Lower lobe of right lung (tissue), 2 donors: ENCODE measurements around the gene LRRC10B. TPM values are rescaled to one million over a fixed set of nuclear protein-coding genes. Genes with fewer than 3 reads are reported as not detected.

Experiments
- ATAC-seq, 2 donors: fragments of 200-7000 bp; cut with Tn5 transposase; one replicate each; pipeline ENCODE4 v1.9.1; 2020 to 2022; ENCODE audit warnings: mild to moderate bottlenecking in 2 of 2, moderate library complexity in 2 of 2
- DNase-seq: peaks from one replicate; pipeline ENCODE4 v3.0.0-alpha.2; 2020
- H3K27ac ChIP-seq: fragments of 200-600 bp; one replicate; pipeline ENCODE4 v1.8.0; 2022
- H3K27me3 ChIP-seq: fragments of 200-600 bp; one replicate; pipeline ENCODE4 v1.8.0; 2022; ENCODE audit warnings: low read depth
- H3K36me3 ChIP-seq: fragments of 200-600 bp; one replicate; pipeline ENCODE4 v1.8.0; 2022; ENCODE audit warnings: mild to moderate bottlenecking
- H3K4me1 ChIP-seq: fragments of 200-600 bp; one replicate; pipeline ENCODE4 v1.8.0; 2022
- H3K4me3 ChIP-seq: fragments of 200-600 bp; one replicate; pipeline ENCODE4 v1.8.0; 2022; ENCODE audit warnings: mild to moderate bottlenecking
- H3K9me3 ChIP-seq: fragments of 200-600 bp; one replicate; pipeline ENCODE4 v1.8.0; 2022
- CTCF ChIP-seq: fragments of 200-600 bp; IDR thresholded peaks from one replicate; pipeline ENCODE4 v1.8.0; 2022; ENCODE audit warnings: antibody characterized with exemption, mild to moderate bottlenecking
- intact Hi-C: fragments of 100-400 bp; cut with DNase I; formaldehyde crosslinking; loops from one replicate; pipeline ENCODE4 v1.11.0; 2022
- microRNA-seq: library from miRNA; unstranded; fragments of <30 nt; microRNA quantifications from one replicate; pipeline ENCODE4 v1.2.0, GENCODE V29; 2020; ENCODE audit warnings: borderline number of aligned reads
- total RNA-seq: library from RNA; stranded (reverse); fragmentation: NEBNext Ultra II Directional; extraction: Animal tissue kit (Norgen Biotek cat#: 25700); gene quantifications from one replicate; pipeline ENCODE4 v1.2.1, GENCODE V29; 2021
- donor health status: DM: no; HTN: yes; CAD: no; lungs with severe emphysema.

Gene LRRC10B
- total RNA-seq, 1 donor from 2014 or later = 6.4 TPM

- intact Hi-C loops = no loop called here
- H3K4me1 ChIP-seq = no peaks in the 10 kb centered on the region
- H3K4me3 ChIP-seq = no peak overlapping the region
- no peak for DNase-seq
- peaks cover 52% of the 10 kb centered on the region for H3K27me3 ChIP-seq
- H3K36me3 ChIP-seq = no peaks in the 10 kb centered on the region
- no peaks in the 10 kb centered on the region for H3K9me3 ChIP-seq
- no peak overlapping the region for H3K27ac ChIP-seq
- ATAC-seq = no peak
- no peak for TF ChIP-seq CTCF
Measured at GRCh38 chr11:61555978-61556377, 47.4 kb downstream of the LRRC10B start.

GRCh38 chr11:61556621-61557020 is 48.1 kb downstream of the LRRC10B start:
- DNase-seq (no peak), ATAC-seq (no peak)
- no peak for TF ChIP-seq CTCF
- no peaks in the 10 kb centered on the region for H3K9me3 ChIP-seq
- H3K4me1 ChIP-seq = no peaks in the 10 kb centered on the region
- H3K36me3 ChIP-seq = no peaks in the 10 kb centered on the region
- intact Hi-C loops = no loop called here
- no peak overlapping the region for H3K27ac ChIP-seq
- H3K4me3 ChIP-seq = no peak overlapping the region
- peaks cover 54% of the 10 kb centered on the region for H3K27me3 ChIP-seq

Small RNA genes lying within 50 kb of the gene (microRNA-seq; reads per million reads assigned to microRNA genes)
- not detected for gene MIR4488

Other genes starting within 250 kb of the LRRC10B start
- gene VWCE, start 213.4 kb upstream of the LRRC10B start, total RNA-seq = 1.2 TPM
- 122 TPM for gene DDB1, start 175.6 kb upstream of the LRRC10B start, total RNA-seq
- 35.0 TPM for gene TKFC, start 175.5 kb upstream of the LRRC10B start, total RNA-seq
- 47.2 TPM for gene CYB561A3, start 146.9 kb upstream of the LRRC10B start, total RNA-seq
- gene TMEM138, start 146.4 kb upstream of the LRRC10B start, total RNA-seq = 38.9 TPM
- 11.9 TPM for gene TMEM216, start 116.2 kb upstream of the LRRC10B start, total RNA-seq
- gene CPSF7, start 78.8 kb upstream of the LRRC10B start, total RNA-seq = 69.8 TPM
- gene SDHAF2, start 78.6 kb upstream of the LRRC10B start, total RNA-seq = 35.2 TPM
- 3.8 TPM for gene SYT7, start 72.3 kb downstream of the LRRC10B start, total RNA-seq
- 7.1 TPM for gene DAGLA, start 171.6 kb downstream of the LRRC10B start, total RNA-seq
- 37.9 TPM for gene MYRF, start 243.9 kb downstream of the LRRC10B start, total RNA-seq